Stimulated activated CD4-positive, alpha-beta T cell treated with anti-CD3 and anti-CD28 coated beads, Interleukin-12 subunit alpha, Interleukin-12 subunit beta, amount 100 ng/mL, for 4 hours (primary cell): Measurements from ENCODE around the gene EHBP1L1.
A peak's percentile ranks its signal among the peaks of the same experiment; 100 is the strongest.

ENCODE experiments used
- DNase-seq: peaks from one replicate; pipeline ENCODE4 v3.0.0-alpha.2; 2020

Gene EHBP1L1

GRCh38 chr11:65575568-65576231 lies at the start of gene EHBP1L1:
EHBP1L1 (plus strand) TSS chr11:65576053; CDS start chr11:65576303, 250 bp downstream.
- peak; percentile 71 for DNase-seq

GRCh38 chr11:65526744-65527143 lies 49.1 kb upstream of the EHBP1L1 start:
- no peak for DNase-seq

GRCh38 chr11:65528819-65529350 lies 47.0 kb upstream of the EHBP1L1 start:
- DNase-seq, result no peak

GRCh38 chr11:65529475-65530156 lies 46.2 kb upstream of the EHBP1L1 start:
- DNase-seq, result no peak

GRCh38 chr11:65530157-65530496 lies 45.7 kb upstream of the EHBP1L1 start:
- no peak for DNase-seq

- no peak for DNase-seq
These were observed 43.3 kb upstream of the EHBP1L1 start for GRCh38 chr11:65532388-65533064.

- no peak for DNase-seq
These were observed 40.8 kb upstream of the EHBP1L1 start for GRCh38 chr11:65535102-65535501.

- DNase-seq, result no peak
These were observed 39.2 kb upstream of the EHBP1L1 start for GRCh38 chr11:65536412-65537295.

- DNase-seq, result no peak
These were observed 38.6 kb upstream of the EHBP1L1 start for GRCh38 chr11:65537296-65537597.

- no peak for DNase-seq
These were observed 38.1 kb upstream of the EHBP1L1 start for GRCh38 chr11:65537620-65538231.

- no peak for DNase-seq
These were observed 37.5 kb upstream of the EHBP1L1 start for GRCh38 chr11:65538232-65538914.

- no peak for DNase-seq
These were observed 36.7 kb upstream of the EHBP1L1 start for GRCh38 chr11:65538915-65539743.

- no peak for DNase-seq
These were observed 36.0 kb upstream of the EHBP1L1 start for GRCh38 chr11:65539744-65540289.

- DNase-seq, result peak; percentile 83
These were observed 35.4 kb upstream of the EHBP1L1 start for GRCh38 chr11:65540290-65541092.

- no peak for DNase-seq
These were observed 34.5 kb upstream of the EHBP1L1 start for GRCh38 chr11:65541093-65541982.

GRCh38 chr11:65542738-65543390 lies 33.0 kb upstream of the EHBP1L1 start:
- DNase-seq, result no peak

- DNase-seq, result no peak
These were observed 30.0 kb upstream of the EHBP1L1 start for GRCh38 chr11:65545853-65546216.
